GM12878 (cell line): ENCODE results near the gene VSTM4. TPM values are rescaled to one million over a fixed set of nuclear protein-coding genes. Genes with fewer than 3 reads are reported as not detected.

Experiments
- ATAC-seq: fragments of 200-7000 bp; cut with Tn5 transposase; 3 replicates; pipeline ENCODE4 v1.9.1; 2020; ENCODE audit warnings: mild to moderate bottlenecking, moderate library complexity
- BruUV-seq: library from RNA; stranded (reverse); fragments of 400-500 nt; replicated peaks from 2 replicates; lab custom pipeline; 2021; lab: Mats Ljungman, UMichigan
- CTCF ChIA-PET: fragments of 300-600 bp; sonication (Branson Sonifier 250); formaldehyde crosslinking; extraction: SDS; loops from one replicate; lab custom pipeline; 2021; ENCODE audit warnings: inconsistent platforms; lab: Yijun Ruan, JAX
- POLR2A ChIA-PET: fragments of 350-600 bp; formaldehyde crosslinking; extraction: SDS; loops from one replicate; lab custom pipeline; 2021; ENCODE audit warnings: inconsistent platforms; lab: Charles Lee
- RAD21 ChIA-PET: fragments of 300-600 bp; sonication (Branson Sonifier 250); formaldehyde crosslinking; loops from one replicate; lab custom pipeline; 2023; ENCODE audit warnings: antibody characterized with exemption; ENCODE audit not compliant: unreplicated experiment; lab: Charles Lee
- SMC1A ChIA-PET: fragments of 300-600 bp; sonication (Branson Sonifier 250); formaldehyde crosslinking; loops from one replicate; lab custom pipeline; 2023; ENCODE audit not compliant: unreplicated experiment, uncharacterized antibody; lab: Charles Lee
- DNase-seq: peaks from one replicate; pipeline ENCODE4 v3.0.0-alpha.2; 2011; ENCODE audit warnings: low read depth, low spot score
- FAIRE-seq: peaks from 3 replicates; lab custom pipeline; 2011; peaks lifted over from hg19 to GRCh38; lab: Jason Lieb, UNC
- H2AFZ ChIP-seq: 2 replicates; pipeline ENCODE4 v1.6.0; 2011; ENCODE audit warnings: low read depth, low read length, control low read depth; ENCODE audit not compliant: control insufficient read depth
- H3K27ac ChIP-seq: 2 replicates; pipeline ENCODE4 v1.5.1; 2011; ENCODE audit warnings: control low read depth; ENCODE audit not compliant: control insufficient read depth, insufficient read depth
- H3K27me3 ChIP-seq, 2 experiments: replicated peaks in 1 of 2; 2 replicates each; pipeline versions ENCODE4 v1.6.0 to v1.6.1; 2011; ENCODE audit warnings: low read length in 1 of 2; ENCODE audit not compliant: control insufficient read depth in 2 of 2, insufficient read depth in 2 of 2
- H3K36me3 ChIP-seq, 2 experiments: 2 replicates each; pipeline ENCODE4 v1.5.1; 2011; ENCODE audit warnings: low read length in 1 of 2; ENCODE audit not compliant: control insufficient read depth in 2 of 2, insufficient read depth in 2 of 2
- H3K4me1 ChIP-seq: 2 replicates; pipeline ENCODE4 v1.6.1; 2011; ENCODE audit warnings: mild to moderate bottlenecking, low read length, moderate library complexity, mixed read lengths; ENCODE audit not compliant: control insufficient read depth, insufficient read depth
- H3K4me2 ChIP-seq: 2 replicates; pipeline ENCODE4 v1.6.0; 2011; ENCODE audit warnings: control low read depth; ENCODE audit not compliant: control insufficient read depth, insufficient read depth
- H3K4me3 ChIP-seq: fragments of 200-600 bp; sonication (generic); 2 replicates; pipeline ENCODE4 v1.5.1; 2016
- H3K79me2 ChIP-seq: 2 replicates; pipeline ENCODE4 v1.6.0; 2011; ENCODE audit warnings: low read length; ENCODE audit not compliant: control insufficient read depth, insufficient read depth
- H3K9ac ChIP-seq: 2 replicates; pipeline ENCODE4 v1.8.0; 2011; ENCODE audit warnings: low read length, control low read depth, mixed read lengths; ENCODE audit not compliant: control insufficient read depth, insufficient read depth
- H3K9me3 ChIP-seq: replicated peaks from 3 replicates; pipeline ENCODE4 v1.5.1; 2011; ENCODE audit warnings: mild to moderate bottlenecking, low read length; ENCODE audit not compliant: control insufficient read depth, insufficient read depth
- H4K20me1 ChIP-seq: 2 replicates; pipeline ENCODE4 v1.6.0; 2011; ENCODE audit not compliant: control insufficient read depth, insufficient read depth
- ATF7 ChIP-seq: fragments of 450-650 bp; IDR thresholded peaks from 2 replicates; pipeline ENCODE4 v1.6.1; 2016; ENCODE audit warnings: low read depth, mild to moderate bottlenecking
- E2F4 ChIP-seq: IDR thresholded peaks from 2 replicates; pipeline ENCODE4 v1.6.1; 2012; ENCODE audit warnings: low read depth, low read length, improper control_type of control experiment
- EZH2 ChIP-seq: IDR thresholded peaks from 2 replicates; pipeline ENCODE4 v1.6.1; 2012; ENCODE audit warnings: low read depth, mild to moderate bottlenecking, control low read depth, inconsistent platforms, low read length, borderline replicate concordance; ENCODE audit not compliant: control insufficient read depth
- HDGF ChIP-seq: fragments of 450-650 bp; IDR thresholded peaks from 2 replicates; pipeline ENCODE4 v1.6.1; 2016; ENCODE audit warnings: antibody characterized with exemption
- KDM1A ChIP-seq: fragments of 200-600 bp; sonication (generic); IDR thresholded peaks from 2 replicates; pipeline ENCODE4 v1.6.1; 2016; ENCODE audit warnings: borderline replicate concordance
- KLF5 ChIP-seq: fragments of 450-650 bp; IDR thresholded peaks from 2 replicates; pipeline ENCODE4 v1.6.1; 2014; ENCODE audit warnings: mild to moderate bottlenecking; ENCODE audit not compliant: partially characterized antibody
- NFYB ChIP-seq: IDR thresholded peaks from 2 replicates; pipeline ENCODE4 v1.6.1; 2011; ENCODE audit warnings: low read depth, mild to moderate bottlenecking, low read length, improper control_type of control experiment, moderate library complexity; ENCODE audit not compliant: insufficient read depth
- NRF1 ChIP-seq: conservative IDR thresholded peaks from 2 replicates; pipeline ENCODE4 v1.6.1; 2011; ENCODE audit warnings: mild to moderate bottlenecking, low read depth, low read length, improper control_type of control experiment
- SMAD1 ChIP-seq: fragments of 450-650 bp; IDR thresholded peaks from 2 replicates; pipeline ENCODE4 v1.6.1; 2018; ENCODE audit warnings: mild to moderate bottlenecking, low read depth; ENCODE audit not compliant: partially characterized antibody
- SP1 ChIP-seq: IDR thresholded peaks from one replicate; pipeline ENCODE4 v1.6.1; 2011; ENCODE audit warnings: low read depth, low read length
- STAT1 ChIP-seq: fragments of 450-650 bp; conservative IDR thresholded peaks from 2 replicates; pipeline ENCODE4 v1.6.1; 2014; ENCODE audit warnings: antibody characterized with exemption, mild to moderate bottlenecking
- TBL1XR1 ChIP-seq: IDR thresholded peaks from 2 replicates; pipeline ENCODE4 v1.6.1; 2012; ENCODE audit warnings: low read depth, low read length, improper control_type of control experiment
- TCF12 ChIP-seq: IDR thresholded peaks from 2 replicates; pipeline ENCODE4 v1.6.1; 2011; ENCODE audit warnings: low read depth, mild to moderate bottlenecking, low read length
- ZNF622 ChIP-seq: fragments of 450-650 bp; IDR thresholded peaks from 2 replicates; pipeline ENCODE4 v1.6.1; 2017; ENCODE audit warnings: mild to moderate bottlenecking, inconsistent platforms
- WGBS: methylation state at CpG from one replicate; pipeline ENCODE4 v1.1.6; 2016; ENCODE audit warnings: low lambda C conversion rate; ENCODE audit not compliant: insufficient replicate concordance, insufficient coverage; ENCODE audit errors: missing lambda C conversion rate; 5-methylcytosine and 5-hydroxymethylcytosine counted together
- in situ Hi-C: fragments of 300-500 bp; cut with MboI; formaldehyde crosslinking; loops from 9 replicates; pipeline ENCODE4 v1.14.3; 2018; ENCODE audit warnings: mixed read lengths
- intact Hi-C: fragments of 100-400 bp; cut with micrococcal nuclease; formaldehyde crosslinking; loops from one replicate; pipeline ENCODE4 v1.14.2; 2022; ENCODE audit not compliant: unreplicated experiment
- polyA plus RNA-seq, 11 experiments: library from polyadenylated mRNA; depleted of rRNA in 4 of 11; unstranded in 6 of 11; stranded (reverse) in 5 of 11; fragments of >200 nt; fragmentation: Nextera tagmentation in 4 of 11; fragmentation: Illumina TruSeq in 1 of 11; extraction: Ambion mirVana in 4 of 11; extraction: Trizol in 1 of 11; gene quantifications; 1 replicate in 1 of 11; 2 replicates in 10 of 11; pipeline versions ENCODE4 v1.2.1 to v1.2.3, GENCODE V29; 2011 to 2016; ENCODE audit warnings: inconsistent platforms in 2 of 11, missing spikeins in 2 of 11, low read depth in 1 of 11
- total RNA-seq, 4 experiments: library from RNA; depleted of rRNA in 3 of 4; stranded (reverse); fragments of >200 nt in 3 of 4; fragmentation: Illumina TruSeq in 1 of 4; extraction: Trizol in 1 of 4; gene quantifications; 2 replicates each; pipeline versions ENCODE4 v1.2.1 to v1.2.3, GENCODE V29; 2013 to 2021
- TF ChIP-seq, protein P1 (sequence below): fragments of 150-350 bp; IDR thresholded peaks from 2 replicates; pipeline ENCODE4 v1.6.1; 2014; ENCODE audit warnings: mild to moderate bottlenecking, low read depth, low read length
- TF ChIP-seq, protein P2 (sequence below): IDR thresholded peaks from 2 replicates; pipeline ENCODE4 v1.6.1; 2012; ENCODE audit warnings: improper control_type of control experiment, low read depth, low read length; ENCODE audit not compliant: insufficient replicate concordance

Gene VSTM4
- total and polyA plus RNA-seq, 10 of the 15 experiments (the other 5 are each of a cell fraction or from before 2014, with no cell fraction given) = 0.01 to 0.14 (median 0.02) TPM; not detected in 7

- POLR2A ChIA-PET = no interaction called here
Observed at GRCh38 chr10:49089152-49089551, 26.2 kb downstream of the VSTM4 start.

More at GRCh38 chr10:49089152-49089551, 26.2 kb downstream of the VSTM4 start:
- no peaks in the 10 kb centered on the region for H4K20me1 ChIP-seq
- no peak for FAIRE-seq
- no peaks in the 10 kb centered on the region; a peak in 1 of 4 replicates for H3K27me3 ChIP-seq
- no peak for DNase-seq
- TF ChIP-seq KDM1A = no peak
- TF ChIP-seq HDGF = no peak
- TF ChIP-seq, protein P1, sequence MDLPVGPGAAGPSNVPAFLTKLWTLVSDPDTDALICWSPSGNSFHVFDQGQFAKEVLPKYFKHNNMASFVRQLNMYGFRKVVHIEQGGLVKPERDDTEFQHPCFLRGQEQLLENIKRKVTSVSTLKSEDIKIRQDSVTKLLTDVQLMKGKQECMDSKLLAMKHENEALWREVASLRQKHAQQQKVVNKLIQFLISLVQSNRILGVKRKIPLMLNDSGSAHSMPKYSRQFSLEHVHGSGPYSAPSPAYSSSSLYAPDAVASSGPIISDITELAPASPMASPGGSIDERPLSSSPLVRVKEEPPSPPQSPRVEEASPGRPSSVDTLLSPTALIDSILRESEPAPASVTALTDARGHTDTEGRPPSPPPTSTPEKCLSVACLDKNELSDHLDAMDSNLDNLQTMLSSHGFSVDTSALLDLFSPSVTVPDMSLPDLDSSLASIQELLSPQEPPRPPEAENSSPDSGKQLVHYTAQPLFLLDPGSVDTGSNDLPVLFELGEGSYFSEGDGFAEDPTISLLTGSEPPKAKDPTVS = no peak
- TF ChIP-seq EZH2 = no peak
- no peak for TF ChIP-seq TCF12
- no peak for TF ChIP-seq ZNF622
- no peak for TF ChIP-seq NFYB
- no peak for TF ChIP-seq ATF7
- TF ChIP-seq E2F4 = no peak
- TF ChIP-seq, protein P2, sequence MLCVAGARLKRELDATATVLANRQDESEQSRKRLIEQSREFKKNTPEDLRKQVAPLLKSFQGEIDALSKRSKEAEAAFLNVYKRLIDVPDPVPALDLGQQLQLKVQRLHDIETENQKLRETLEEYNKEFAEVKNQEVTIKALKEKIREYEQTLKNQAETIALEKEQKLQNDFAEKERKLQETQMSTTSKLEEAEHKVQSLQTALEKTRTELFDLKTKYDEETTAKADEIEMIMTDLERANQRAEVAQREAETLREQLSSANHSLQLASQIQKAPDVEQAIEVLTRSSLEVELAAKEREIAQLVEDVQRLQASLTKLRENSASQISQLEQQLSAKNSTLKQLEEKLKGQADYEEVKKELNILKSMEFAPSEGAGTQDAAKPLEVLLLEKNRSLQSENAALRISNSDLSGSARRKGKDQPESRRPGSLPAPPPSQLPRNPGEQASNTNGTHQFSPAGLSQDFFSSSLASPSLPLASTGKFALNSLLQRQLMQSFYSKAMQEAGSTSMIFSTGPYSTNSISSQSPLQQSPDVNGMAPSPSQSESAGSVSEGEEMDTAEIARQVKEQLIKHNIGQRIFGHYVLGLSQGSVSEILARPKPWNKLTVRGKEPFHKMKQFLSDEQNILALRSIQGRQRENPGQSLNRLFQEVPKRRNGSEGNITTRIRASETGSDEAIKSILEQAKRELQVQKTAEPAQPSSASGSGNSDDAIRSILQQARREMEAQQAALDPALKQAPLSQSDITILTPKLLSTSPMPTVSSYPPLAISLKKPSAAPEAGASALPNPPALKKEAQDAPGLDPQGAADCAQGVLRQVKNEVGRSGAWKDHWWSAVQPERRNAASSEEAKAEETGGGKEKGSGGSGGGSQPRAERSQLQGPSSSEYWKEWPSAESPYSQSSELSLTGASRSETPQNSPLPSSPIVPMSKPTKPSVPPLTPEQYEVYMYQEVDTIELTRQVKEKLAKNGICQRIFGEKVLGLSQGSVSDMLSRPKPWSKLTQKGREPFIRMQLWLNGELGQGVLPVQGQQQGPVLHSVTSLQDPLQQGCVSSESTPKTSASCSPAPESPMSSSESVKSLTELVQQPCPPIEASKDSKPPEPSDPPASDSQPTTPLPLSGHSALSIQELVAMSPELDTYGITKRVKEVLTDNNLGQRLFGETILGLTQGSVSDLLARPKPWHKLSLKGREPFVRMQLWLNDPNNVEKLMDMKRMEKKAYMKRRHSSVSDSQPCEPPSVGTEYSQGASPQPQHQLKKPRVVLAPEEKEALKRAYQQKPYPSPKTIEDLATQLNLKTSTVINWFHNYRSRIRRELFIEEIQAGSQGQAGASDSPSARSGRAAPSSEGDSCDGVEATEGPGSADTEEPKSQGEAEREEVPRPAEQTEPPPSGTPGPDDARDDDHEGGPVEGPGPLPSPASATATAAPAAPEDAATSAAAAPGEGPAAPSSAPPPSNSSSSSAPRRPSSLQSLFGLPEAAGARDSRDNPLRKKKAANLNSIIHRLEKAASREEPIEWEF = no peak
- TF ChIP-seq SP1 = no peak
- TF ChIP-seq STAT1 = no peak
- no peak for TF ChIP-seq NRF1
- no peak for TF ChIP-seq TBL1XR1
- no peak for TF ChIP-seq SMAD1
- no peak for TF ChIP-seq KLF5
- TF ChIP-seq, all 136 proteins: peak for 0
- Histone ChIP-seq H3K9ac (no peak overlapping the region), H3K79me2 (no peaks in the 10 kb centered on the region), H3K27ac (no peak overlapping the region), H2AFZ (no peak overlapping the region), H3K36me3 (no peaks in the 10 kb centered on the region), H3K4me2 (no peak overlapping the region), H3K4me1 (no peaks in the 10 kb centered on the region), H3K4me3 (no peak overlapping the region), H3K9me3 (peaks cover 2% of the 10 kb centered on the region; the same call in 1 of the 3 replicates)
- ATAC-seq = no peak
- WGBS = 23% methylated on average over 2 of the region's 2 CpGs
- intact Hi-C loops (no loop called here), in situ Hi-C loops (no loop called here)
- ChIA-PET CTCF (interaction anchor here (1.1 to 1.2 kb wide), 2 partner anchors 42 to 422 kb away, joined by 3 read pairs; no protein-coding TSS in a partner anchor), RAD21 (no interaction called here), SMC1A (interaction anchor here (0.9 to 1.5 kb wide), 3 partner anchors 9 to 117 kb away, joined by 3 to 7 read pairs (median 3); no protein-coding TSS in a partner anchor)
- no TSS peak for BruUV-seq
